ENCODE measurements around the gene KIAA1755. TPM values are rescaled to one million over a fixed set of nuclear protein-coding genes. Genes with fewer than 3 reads are reported as not detected.

KIAA1755 gene
- polyA plus RNA-seq, 6 donors from 2014 or later, result not detected

GRCh38 chr20:38166703-38167233, 93.8 kb downstream of the KIAA1755 start:
- Mint-ChIP-seq H3K27ac (no peak overlapping the region), H3K27me3 (peaks cover 12 to 41% (median 25%) of the 10 kb centered on the region in 3 donors), H3K4me3 (no peak overlapping the region), H3K4me1 (peaks cover 15 to 23% (median 15%) of the 10 kb centered on the region in 3 donors), H3K36me3 (no peaks in the 10 kb centered on the region), H3K9me3 (peaks cover 0 to 1% (median 0%) of the 10 kb centered on the region in 7 donors)
- ATAC-seq (ENCODE audit: low read depth in 2 of 2) (no peak), DNase-seq (no peak)

DNA sequence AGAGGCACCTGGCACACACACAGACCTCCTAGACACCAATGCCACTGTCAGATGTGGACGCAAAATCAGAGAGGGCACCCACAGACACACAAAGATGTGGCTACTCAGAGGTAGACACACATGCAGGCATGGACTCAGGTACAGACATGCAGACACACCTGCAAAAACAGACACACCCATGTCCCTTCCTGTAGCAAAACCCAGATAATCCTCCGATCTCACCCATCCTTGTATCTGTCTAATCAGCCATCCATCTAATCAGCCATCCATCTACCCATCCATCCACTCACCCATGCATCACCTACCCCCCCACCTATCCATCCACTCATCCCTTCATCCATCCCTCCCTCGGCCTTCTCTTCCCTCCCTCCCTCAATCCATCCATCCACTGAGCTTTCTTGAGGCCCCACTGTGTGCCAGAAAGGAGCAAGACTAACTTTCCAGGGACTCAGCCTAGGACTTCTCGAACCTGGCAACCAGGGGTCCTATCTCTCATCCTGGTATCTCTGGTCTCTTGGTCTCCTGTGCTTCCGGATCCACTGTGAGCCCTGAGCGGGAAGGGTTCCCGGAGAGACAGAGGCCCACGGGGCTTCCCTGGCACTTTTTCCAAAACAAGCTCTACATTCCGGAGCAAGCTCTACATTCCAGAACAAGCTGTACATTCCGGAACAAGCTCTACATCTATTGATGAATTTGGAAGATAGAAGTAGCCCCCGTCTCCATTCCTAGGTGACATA, 94.4 kb downstream of the KIAA1755 start:
- Mint-ChIP-seq H3K27ac (peak overlapping the region in 3 of 6 donors; percentile 24 to 64 (median 61)), H3K4me3 (peak overlapping the region in 3 of 8 donors; percentile 57 to 65 (median 61)), H3K4me1 (peaks cover 15 to 24% (median 15%) of the 10 kb centered on the region in 3 donors), H3K27me3 (peaks cover 12 to 39% (median 24%) of the 10 kb centered on the region in 3 donors), H3K36me3 (no peaks in the 10 kb centered on the region), H3K9me3 (peaks cover 0 to 1% (median 0%) of the 10 kb centered on the region in 7 donors)
- ATAC-seq (ENCODE audit: low read depth in 2 of 2) (no peak), DNase-seq (no peak)

DNA sequence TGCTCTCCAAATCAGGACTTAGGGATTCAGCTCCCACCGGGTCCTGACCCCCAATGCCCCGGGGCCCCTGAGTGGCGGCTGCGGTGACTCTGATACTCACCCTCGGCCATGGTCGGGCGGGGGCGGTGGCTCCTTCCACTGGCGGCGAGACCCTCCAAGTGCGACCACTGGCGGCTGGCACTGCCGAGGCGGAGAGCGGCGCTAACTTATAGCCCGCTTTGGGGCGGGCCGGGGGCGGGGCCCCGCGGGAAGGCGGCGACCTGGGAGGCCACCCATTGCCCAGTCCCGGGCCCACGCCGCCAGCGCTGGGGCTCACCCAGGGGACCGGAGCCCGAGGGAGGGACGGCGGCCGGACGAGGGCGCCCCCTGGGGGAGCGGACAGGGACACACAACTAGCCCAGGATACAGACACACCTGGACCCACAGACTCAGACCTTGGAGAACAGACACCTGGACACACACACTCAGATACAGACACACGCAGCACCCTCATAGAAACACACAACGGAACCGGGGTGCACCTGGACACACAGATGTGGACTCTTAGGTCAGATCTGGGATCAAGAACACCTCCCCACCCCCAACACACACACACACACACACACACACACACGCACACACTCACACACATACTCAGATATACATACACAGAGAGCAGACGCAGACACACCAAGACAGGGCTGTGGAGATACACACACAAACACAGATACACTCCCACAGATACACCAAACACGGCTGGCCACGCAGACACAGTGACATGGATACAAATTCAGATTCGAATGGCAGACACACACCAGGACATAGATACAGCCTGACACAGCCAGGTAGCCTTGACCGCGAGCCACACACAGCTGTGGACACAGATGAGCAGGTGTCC, 95.2 kb downstream of the KIAA1755 start, which contains the start of gene TGM2:
Gene TGM2 (minus strand): TSS at position 182 of the 877 bp plus-strand sequence. CDS start 72 bp downstream, at position 110.
- Mint-ChIP-seq H3K9me3 (peaks cover 0 to 1% (median 0%) of the 10 kb centered on the region in 7 donors), H3K27me3 (peaks cover 12 to 39% (median 18%) of the 10 kb centered on the region in 3 donors), H3K4me1 (peaks cover 15 to 24% (median 15%) of the 10 kb centered on the region in 3 donors), H3K27ac (peak within 1 kb of the TSS in 4 of 6 donors; percentile 24 to 64 (median 60)), H3K36me3 (no peaks in the 10 kb centered on the region), H3K4me3 (peak within 1 kb of the TSS in 5 of 8 donors; percentile 43 to 65 (median 57))
- peak; percentile 84 to 87 for ATAC-seq (ENCODE audit: low read depth in 2 of 2)
- DNase-seq, result peak; percentile 52

- peak overlapping the region in 2 of 8 donors; percentile 46 to 65 for H3K4me3 Mint-ChIP-seq
- H3K27me3 Mint-ChIP-seq, result peaks cover 12 to 39% (median 18%) of the 10 kb centered on the region in 3 donors
- H3K4me1 Mint-ChIP-seq, result peaks cover 15 to 21% (median 15%) of the 10 kb centered on the region in 3 donors
- peak overlapping the region in 1 of 6 donors; percentile 59 for H3K27ac Mint-ChIP-seq
- DNase-seq, result no peak
- H3K9me3 Mint-ChIP-seq, result peaks cover 0 to 1% (median 0%) of the 10 kb centered on the region in 7 donors
- H3K36me3 Mint-ChIP-seq, result no peaks in the 10 kb centered on the region
- ATAC-seq (ENCODE audit: low read depth in 2 of 2), result no peak
These were observed 95.9 kb downstream of the KIAA1755 start for GRCh38 chr20:38164624-38165088.

- Mint-ChIP-seq H3K4me1 (peaks cover 13 to 19% (median 15%) of the 10 kb centered on the region in 3 donors), H3K27ac (peak overlapping the region in 1 of 6 donors; percentile 83), H3K4me3 (no peak overlapping the region), H3K27me3 (peaks cover 12 to 39% (median 18%) of the 10 kb centered on the region in 3 donors), H3K9me3 (peaks cover 0 to 1% (median 0%) of the 10 kb centered on the region in 7 donors), H3K36me3 (no peaks in the 10 kb centered on the region)
- DNase-seq, result no peak
- ATAC-seq (ENCODE audit: low read depth in 2 of 2), result no peak
These were observed 96.5 kb downstream of the KIAA1755 start for GRCh38 chr20:38164069-38164468.

- ATAC-seq (ENCODE audit: low read depth in 2 of 2) (no peak), DNase-seq (no peak)
- Mint-ChIP-seq H3K4me1 (peaks cover 8 to 15% (median 12%) of the 10 kb centered on the region in 3 donors), H3K36me3 (no peaks in the 10 kb centered on the region), H3K27ac (peak overlapping the region in 2 of 6 donors; percentile 19 to 70), H3K9me3 (peaks cover 0 to 1% (median 0%) of the 10 kb centered on the region in 7 donors), H3K4me3 (no peak overlapping the region), H3K27me3 (peaks cover 12 to 39% (median 18%) of the 10 kb centered on the region in 3 donors)
These were observed 97.4 kb downstream of the KIAA1755 start for GRCh38 chr20:38162878-38163875.

DNA sequence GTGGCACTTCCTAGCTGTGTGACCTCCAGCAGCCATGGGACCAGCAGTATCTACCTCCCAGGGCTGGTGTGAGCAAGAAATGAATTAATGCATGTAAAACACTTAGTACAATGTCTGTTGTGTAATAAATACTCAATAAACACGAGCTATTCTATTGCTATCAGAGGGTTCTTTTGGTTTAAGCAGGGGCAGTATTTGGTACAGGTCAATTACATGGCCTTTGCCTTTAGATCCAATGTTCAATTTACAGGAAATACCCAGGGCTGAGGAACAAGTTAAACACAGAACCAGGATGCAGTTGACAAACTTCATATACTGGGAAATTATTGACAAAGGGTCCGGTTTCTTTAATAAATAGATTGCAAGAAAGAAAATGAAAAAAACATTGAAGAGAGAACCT, 98.4 kb downstream of the KIAA1755 start:
- peaks cover 8 to 15% (median 12%) of the 10 kb centered on the region in 3 donors for H3K4me1 Mint-ChIP-seq
- H3K27me3 Mint-ChIP-seq, result peaks cover 12 to 39% (median 18%) of the 10 kb centered on the region in 3 donors
- H3K9me3 Mint-ChIP-seq, result peaks cover 0 to 1% (median 0%) of the 10 kb centered on the region in 7 donors
- H3K27ac Mint-ChIP-seq, result peak overlapping the region in 1 of 6 donors; percentile 21
- ATAC-seq (ENCODE audit: low read depth in 2 of 2) (no peak), DNase-seq (no peak)
- H3K4me3 Mint-ChIP-seq, result no peak overlapping the region
- H3K36me3 Mint-ChIP-seq, result no peaks in the 10 kb centered on the region

- ATAC-seq (ENCODE audit: low read depth in 2 of 2), result no peak
- no peaks in the 10 kb centered on the region for H3K36me3 Mint-ChIP-seq
- no peak for DNase-seq
- H3K9me3 Mint-ChIP-seq, result peaks cover 0 to 1% (median 0%) of the 10 kb centered on the region in 7 donors
- peaks cover 12 to 34% (median 15%) of the 10 kb centered on the region in 3 donors for H3K27me3 Mint-ChIP-seq
- H3K27ac Mint-ChIP-seq, result peak overlapping the region in 1 of 6 donors; percentile 23
- peaks cover 8 to 15% (median 11%) of the 10 kb centered on the region in 3 donors for H3K4me1 Mint-ChIP-seq
- no peak overlapping the region for H3K4me3 Mint-ChIP-seq
These were observed 99.1 kb downstream of the KIAA1755 start for GRCh38 chr20:38161412-38161774.

Other genes with a start within 250 kb of the KIAA1755 start
- 10 to 100 TPM in 5 of 6 donors, 1 to 10 TPM in 1; 2.2 to 21.4 (median 16.9) TPM for gene TTI1, start 227.3 kb downstream of the KIAA1755 start, polyA plus RNA-seq (ENCODE audit: low read depth in 6 of 6)
- gene RPRD1B, start 227.0 kb downstream of the KIAA1755 start, polyA plus RNA-seq (ENCODE audit: low read depth in 6 of 6), result 1 to 10 TPM in 5 of 6 donors, not detected in 1; 2.8 to 4.4 (median 4.2) TPM
- under 1 TPM in 2 of 6 donors, not detected in 4; 0.21 to 0.29 TPM for gene TGM2, start 95.5 kb downstream of the KIAA1755 start, polyA plus RNA-seq (ENCODE audit: low read depth in 6 of 6)
- gene BPI, start 43.4 kb upstream of the KIAA1755 start, polyA plus RNA-seq (ENCODE audit: low read depth in 6 of 6), result not detected
- not detected for gene LBP, start 85.7 kb upstream of the KIAA1755 start, polyA plus RNA-seq (ENCODE audit: low read depth in 6 of 6)
- gene SNHG17, start 174.6 kb upstream of the KIAA1755 start, polyA plus RNA-seq (ENCODE audit: low read depth in 6 of 6), result 10 to 100 TPM; 25.8 to 100.0 (median 56.5) TPM
- 10 to 100 TPM in 5 of 6 donors, 1 to 10 TPM in 1; 6.3 to 17.4 (median 11.8) TPM for gene RALGAPB, start 212.1 kb upstream of the KIAA1755 start, polyA plus RNA-seq (ENCODE audit: low read depth in 6 of 6)

Measured in naive B cell (primary cell).